SK-N-SH (cell line): ENCODE results near the gene AHNAK. TPM values are rescaled to one million over a fixed set of nuclear protein-coding genes. Genes with fewer than 3 reads are reported as not detected.

Experiments used
- CTCF ChIA-PET: fragments of 300-600, 350-600 bp; formaldehyde crosslinking; extraction: SDS; loops from one replicate; lab custom pipeline; 2021; lab: Yijun Ruan, JAX
- POLR2A ChIA-PET: fragments of 350-600 bp; sonication (Branson Sonifier 250); formaldehyde crosslinking; extraction: SDS; loops from one replicate; lab custom pipeline; 2020; ENCODE audit warnings: antibody characterized with exemption, inconsistent platforms; lab: Yijun Ruan, JAX
- DNase-seq: peaks from one replicate; pipeline ENCODE4 v3.0.0; 2012
- H2AFZ ChIP-seq: fragments of 200-600 bp; sonication (generic); 2 replicates; pipeline ENCODE4 v1.8.1; 2016; ENCODE audit warnings: antibody characterized with exemption, mild to moderate bottlenecking, low read depth
- H3F3A ChIP-seq: fragments of 200-600 bp; sonication (generic); replicated peaks from 2 replicates; pipeline ENCODE3; 2016; ENCODE audit warnings: antibody characterized with exemption, mild to moderate bottlenecking; ENCODE audit not compliant: insufficient read depth
- H3K27ac ChIP-seq, 2 experiments: fragments of 200-500 bp in 1 of 2; fragments of 200-600 bp in 1 of 2; sonication (Bioruptor generic) in 1 of 2; sonication (generic), shearing (Covaris generic) in 1 of 2; 2 replicates each; pipeline versions ENCODE4 v1.5.1 to v1.6.1; 2014 to 2016; ENCODE audit warnings: low read depth in 2 of 2, inconsistent platforms in 1 of 2, low read length in 1 of 2, mild to moderate bottlenecking in 1 of 2, mixed read lengths in 1 of 2
- H3K27me3 ChIP-seq: fragments of 200-600 bp; sonication (generic), shearing (Covaris generic); 2 replicates; pipeline ENCODE4 v1.6.1; 2016; ENCODE audit warnings: mixed run types; ENCODE audit not compliant: insufficient read depth
- H3K36me3 ChIP-seq, 2 experiments: fragments of 200-500 bp in 1 of 2; fragments of 200-600 bp in 1 of 2; sonication (Bioruptor generic) in 1 of 2; sonication (generic) in 1 of 2; replicated peaks in 1 of 2; 2 replicates each; pipeline versions ENCODE3 to v1.5.1; 2014 to 2016; ENCODE audit warnings: low read length in 1 of 2, mild to moderate bottlenecking in 1 of 2; ENCODE audit not compliant: insufficient read depth in 2 of 2, control insufficient read depth in 1 of 2
- H3K4me1 ChIP-seq, 2 experiments: fragments of 200-500 bp in 1 of 2; fragments of 200-600 bp in 1 of 2; sonication (Bioruptor generic) in 1 of 2; sonication (generic), shearing (Covaris generic) in 1 of 2; 2 replicates each; pipeline versions ENCODE4 v1.5.1 to v1.6.1; 2014 to 2016; ENCODE audit warnings: low read depth in 1 of 2, low read length in 1 of 2, mixed run types in 1 of 2; ENCODE audit not compliant: insufficient read depth in 2 of 2, control insufficient read depth in 1 of 2
- H3K4me2 ChIP-seq: fragments of 200-600 bp; sonication (generic), shearing (Covaris generic); 2 replicates; pipeline ENCODE4 v1.6.1; 2017; ENCODE audit warnings: mixed run types
- H3K4me3 ChIP-seq, 2 experiments: fragments of 200-500 bp in 1 of 2; fragments of 200-600 bp in 1 of 2; sonication (Bioruptor generic) in 1 of 2; sonication (generic), shearing (Covaris generic) in 1 of 2; 2 replicates each; pipeline versions ENCODE4 v1.5.1 to v1.8.1; 2014 to 2016; ENCODE audit warnings: low read depth in 2 of 2, inconsistent platforms in 1 of 2, low read length in 1 of 2, mild to moderate bottlenecking in 1 of 2, mixed read lengths in 1 of 2, moderate library complexity in 1 of 2
- H3K79me2 ChIP-seq: fragments of 200-600 bp; sonication (generic); 2 replicates; pipeline ENCODE4 v1.8.1; 2017; ENCODE audit warnings: mild to moderate bottlenecking; ENCODE audit not compliant: insufficient read depth
- H3K9ac ChIP-seq: fragments of 200-600 bp; sonication (generic); 2 replicates; pipeline ENCODE4 v1.6.1; 2017; ENCODE audit warnings: mixed run types
- H3K9me2 ChIP-seq: fragments of 200-600 bp; sonication (generic); 2 replicates; pipeline ENCODE4 v1.6.1; 2017; ENCODE audit warnings: mixed run types
- H3K9me3 ChIP-seq: fragments of 200-600 bp; sonication (generic); 2 replicates; pipeline ENCODE4 v1.6.1; 2017; ENCODE audit warnings: mixed run types, mild to moderate bottlenecking, moderate library complexity
- H4K20me1 ChIP-seq: fragments of 200-600 bp; sonication (generic); 2 replicates; pipeline ENCODE4 v1.6.1; 2017; ENCODE audit warnings: mild to moderate bottlenecking, mixed run types; ENCODE audit not compliant: insufficient read depth
- CHD2 ChIP-seq: fragments of 150-350 bp; IDR thresholded peaks from 2 replicates; pipeline ENCODE4 v1.6.1; 2018; ENCODE audit warnings: low read length; ENCODE audit not compliant: partially characterized antibody
- ELF1 ChIP-seq: IDR thresholded peaks from 2 replicates; pipeline ENCODE4 v1.4.0; 2012
- EZH2phosphoT487 ChIP-seq: fragments of 200-600 bp; sonication (generic); IDR thresholded peaks from 2 replicates; pipeline ENCODE4 v1.6.1; 2017; ENCODE audit warnings: low read depth, mixed run types, mild to moderate bottlenecking, antibody characterized with exemption, moderate library complexity, borderline replicate concordance
- FOXM1 ChIP-seq: IDR thresholded peaks from 2 replicates; pipeline ENCODE4 v1.4.0; 2012; ENCODE audit warnings: low read depth, mild to moderate bottlenecking
- JUND ChIP-seq: IDR thresholded peaks from 2 replicates; pipeline ENCODE4 v1.4.0; 2012
- MXI1 ChIP-seq: IDR thresholded peaks from 2 replicates; pipeline ENCODE4 v1.6.1; 2012; ENCODE audit warnings: mild to moderate bottlenecking, low read depth, low read length, improper control_type of control experiment
- NFIC ChIP-seq: IDR thresholded peaks from 2 replicates; pipeline ENCODE4 v1.4.0; 2012; ENCODE audit warnings: borderline replicate concordance
- NRF1 ChIP-seq: IDR thresholded peaks from 2 replicates; pipeline ENCODE4 v1.6.1; 2012; ENCODE audit warnings: low read depth, mild to moderate bottlenecking, low read length
- POLR2AphosphoS5 ChIP-seq: IDR thresholded peaks from 2 replicates; pipeline ENCODE4 v1.6.1; 2012; ENCODE audit warnings: low read depth, low read length
- RAD21 ChIP-seq: IDR thresholded peaks from 2 replicates; pipeline ENCODE4 v1.6.1; 2012; ENCODE audit warnings: mild to moderate bottlenecking, low read length
- SMC3 ChIP-seq: IDR thresholded peaks from 2 replicates; pipeline ENCODE4 v1.6.1; 2012; ENCODE audit warnings: low read depth, low read length, improper control_type of control experiment
- TAF1 ChIP-seq: IDR thresholded peaks from 2 replicates; pipeline ENCODE4 v1.6.1; 2012; ENCODE audit warnings: low read depth, mild to moderate bottlenecking, low read length, moderate library complexity, borderline replicate concordance
- YY1 ChIP-seq: IDR thresholded peaks from 2 replicates; pipeline ENCODE4 v1.4.0; 2012; ENCODE audit warnings: low read depth, mild to moderate bottlenecking
- WGBS: methylation state at CpG from one replicate; pipeline ENCODE4 v1.1.6; 2017; ENCODE audit warnings: low lambda C conversion rate; 5-methylcytosine and 5-hydroxymethylcytosine counted together
- polyA plus RNA-seq, 3 experiments: library from polyadenylated mRNA; depleted of rRNA; stranded (reverse); fragments of >200 nt; gene quantifications; 2 replicates each; pipeline ENCODE4 v1.2.3, GENCODE V29; 2012
- TF ChIP-seq, protein P1 (sequence below): IDR thresholded peaks from 2 replicates; pipeline ENCODE4; 2012
- TF ChIP-seq, protein P2 (sequence below): IDR thresholded peaks from 2 replicates; pipeline ENCODE4 v1.4.0; 2012; ENCODE audit warnings: low read depth
- TF ChIP-seq, protein P3 (sequence below): fragments of 150-350 bp; IDR thresholded peaks from 2 replicates; pipeline ENCODE4 v1.6.1; 2016; ENCODE audit warnings: mild to moderate bottlenecking, low read depth, low read length
- TF ChIP-seq, protein P4 (sequence below): fragments of 200-600 bp; sonication (generic); IDR thresholded peaks from 2 replicates; pipeline ENCODE4 v1.6.1; 2017; ENCODE audit warnings: antibody characterized with exemption, mild to moderate bottlenecking, moderate library complexity
- TF ChIP-seq, protein P5 (sequence below): IDR thresholded peaks from 2 replicates; pipeline ENCODE4 v1.4.0; 2012; ENCODE audit warnings: low read depth, borderline replicate concordance
- TF ChIP-seq, protein P6 (sequence below): IDR thresholded peaks from 2 replicates; pipeline ENCODE4 v1.4.0; 2012; ENCODE audit warnings: low read depth, borderline replicate concordance

The AHNAK gene
- polyA plus RNA-seq, 1 of the 3 experiments (the other 2 are of a cell fraction): 57.8 TPM

DNA sequence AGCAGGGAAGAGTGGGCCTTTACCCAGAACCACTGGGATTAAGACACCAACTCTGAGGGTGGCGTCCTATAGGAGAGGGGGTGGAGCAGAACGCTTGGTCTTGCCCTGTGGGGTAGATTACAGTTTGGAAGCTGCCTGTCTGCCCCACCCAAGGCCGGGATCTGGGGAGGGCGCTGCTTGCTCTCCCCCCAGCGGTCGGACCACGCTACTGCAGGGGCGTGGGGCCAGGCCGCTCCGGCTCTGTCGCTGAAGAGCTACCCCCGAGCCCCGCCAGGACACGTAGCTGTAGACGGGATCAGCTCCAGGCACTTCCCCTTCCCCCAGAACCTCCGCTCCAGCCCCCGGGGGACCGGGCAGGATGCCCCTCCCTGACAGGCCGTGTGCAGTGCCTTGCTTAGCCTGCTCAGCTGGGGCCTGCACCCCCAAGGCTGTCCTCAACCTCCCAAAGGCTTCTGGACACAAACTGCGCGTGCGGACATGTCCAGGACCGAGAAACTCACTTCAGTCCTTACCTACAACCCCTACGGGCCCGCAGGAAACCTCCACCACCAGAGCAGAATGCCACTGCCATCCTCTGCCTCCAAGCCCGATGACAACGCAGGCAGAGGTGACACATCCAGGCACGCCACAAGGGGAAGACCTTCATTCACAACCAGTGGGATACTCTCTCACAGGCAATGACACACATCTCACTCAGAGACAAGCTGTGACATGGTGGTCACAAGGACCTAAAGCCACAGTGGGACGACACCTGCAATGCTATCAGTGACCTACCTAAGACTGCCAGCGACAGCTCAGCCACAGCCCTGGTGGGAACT is 3.6 kb downstream of the AHNAK start:
- H3F3A ChIP-seq: peaks cover 29% of the 10 kb centered on the region
- H3K27ac ChIP-seq: peak overlapping the region in 1 of 2 experiments; percentile 82; a peak in 2 of 4 replicates
- no peaks in the 10 kb centered on the region for H3K9me3 ChIP-seq
- peaks cover 75% of the 10 kb centered on the region for H4K20me1 ChIP-seq
- peak; percentile 90 for DNase-seq
- no peak for TF ChIP-seq JUND
- TF ChIP-seq, protein P1, sequence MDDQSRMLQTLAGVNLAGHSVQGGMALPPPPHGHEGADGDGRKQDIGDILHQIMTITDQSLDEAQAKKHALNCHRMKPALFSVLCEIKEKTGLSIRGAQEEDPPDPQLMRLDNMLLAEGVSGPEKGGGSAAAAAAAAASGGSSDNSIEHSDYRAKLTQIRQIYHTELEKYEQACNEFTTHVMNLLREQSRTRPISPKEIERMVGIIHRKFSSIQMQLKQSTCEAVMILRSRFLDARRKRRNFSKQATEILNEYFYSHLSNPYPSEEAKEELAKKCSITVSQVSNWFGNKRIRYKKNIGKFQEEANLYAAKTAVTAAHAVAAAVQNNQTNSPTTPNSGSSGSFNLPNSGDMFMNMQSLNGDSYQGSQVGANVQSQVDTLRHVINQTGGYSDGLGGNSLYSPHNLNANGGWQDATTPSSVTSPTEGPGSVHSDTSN: no peak
- TF ChIP-seq MXI1: no peak
- TF ChIP-seq SMC3: peak; percentile 84
- no peak for TF ChIP-seq YY1
- no peak for TF ChIP-seq NRF1
- TF ChIP-seq FOXM1: no peak
- no peak for TF ChIP-seq CHD2
- TF ChIP-seq, protein P2, sequence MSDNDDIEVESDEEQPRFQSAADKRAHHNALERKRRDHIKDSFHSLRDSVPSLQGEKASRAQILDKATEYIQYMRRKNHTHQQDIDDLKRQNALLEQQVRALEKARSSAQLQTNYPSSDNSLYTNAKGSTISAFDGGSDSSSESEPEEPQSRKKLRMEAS: no peak
- TF ChIP-seq ELF1: no peak
- no peak for TF ChIP-seq EZH2phosphoT487
- TF ChIP-seq, protein P3, sequence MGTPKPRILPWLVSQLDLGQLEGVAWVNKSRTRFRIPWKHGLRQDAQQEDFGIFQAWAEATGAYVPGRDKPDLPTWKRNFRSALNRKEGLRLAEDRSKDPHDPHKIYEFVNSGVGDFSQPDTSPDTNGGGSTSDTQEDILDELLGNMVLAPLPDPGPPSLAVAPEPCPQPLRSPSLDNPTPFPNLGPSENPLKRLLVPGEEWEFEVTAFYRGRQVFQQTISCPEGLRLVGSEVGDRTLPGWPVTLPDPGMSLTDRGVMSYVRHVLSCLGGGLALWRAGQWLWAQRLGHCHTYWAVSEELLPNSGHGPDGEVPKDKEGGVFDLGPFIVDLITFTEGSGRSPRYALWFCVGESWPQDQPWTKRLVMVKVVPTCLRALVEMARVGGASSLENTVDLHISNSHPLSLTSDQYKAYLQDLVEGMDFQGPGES: no peak
- TF ChIP-seq TAF1: no peak
- TF ChIP-seq RAD21: peak; percentile 87
- no peak for TF ChIP-seq NFIC
- no peak; the same call in 1 of the 2 replicates for TF ChIP-seq POLR2AphosphoS5
- TF ChIP-seq, protein P4, sequence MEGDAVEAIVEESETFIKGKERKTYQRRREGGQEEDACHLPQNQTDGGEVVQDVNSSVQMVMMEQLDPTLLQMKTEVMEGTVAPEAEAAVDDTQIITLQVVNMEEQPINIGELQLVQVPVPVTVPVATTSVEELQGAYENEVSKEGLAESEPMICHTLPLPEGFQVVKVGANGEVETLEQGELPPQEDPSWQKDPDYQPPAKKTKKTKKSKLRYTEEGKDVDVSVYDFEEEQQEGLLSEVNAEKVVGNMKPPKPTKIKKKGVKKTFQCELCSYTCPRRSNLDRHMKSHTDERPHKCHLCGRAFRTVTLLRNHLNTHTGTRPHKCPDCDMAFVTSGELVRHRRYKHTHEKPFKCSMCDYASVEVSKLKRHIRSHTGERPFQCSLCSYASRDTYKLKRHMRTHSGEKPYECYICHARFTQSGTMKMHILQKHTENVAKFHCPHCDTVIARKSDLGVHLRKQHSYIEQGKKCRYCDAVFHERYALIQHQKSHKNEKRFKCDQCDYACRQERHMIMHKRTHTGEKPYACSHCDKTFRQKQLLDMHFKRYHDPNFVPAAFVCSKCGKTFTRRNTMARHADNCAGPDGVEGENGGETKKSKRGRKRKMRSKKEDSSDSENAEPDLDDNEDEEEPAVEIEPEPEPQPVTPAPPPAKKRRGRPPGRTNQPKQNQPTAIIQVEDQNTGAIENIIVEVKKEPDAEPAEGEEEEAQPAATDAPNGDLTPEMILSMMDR: peak; percentile 92
- TF ChIP-seq, protein P5, sequence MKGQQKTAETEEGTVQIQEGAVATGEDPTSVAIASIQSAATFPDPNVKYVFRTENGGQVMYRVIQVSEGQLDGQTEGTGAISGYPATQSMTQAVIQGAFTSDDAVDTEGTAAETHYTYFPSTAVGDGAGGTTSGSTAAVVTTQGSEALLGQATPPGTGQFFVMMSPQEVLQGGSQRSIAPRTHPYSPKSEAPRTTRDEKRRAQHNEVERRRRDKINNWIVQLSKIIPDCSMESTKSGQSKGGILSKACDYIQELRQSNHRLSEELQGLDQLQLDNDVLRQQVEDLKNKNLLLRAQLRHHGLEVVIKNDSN: no peak
- TF ChIP-seq, protein P6, sequence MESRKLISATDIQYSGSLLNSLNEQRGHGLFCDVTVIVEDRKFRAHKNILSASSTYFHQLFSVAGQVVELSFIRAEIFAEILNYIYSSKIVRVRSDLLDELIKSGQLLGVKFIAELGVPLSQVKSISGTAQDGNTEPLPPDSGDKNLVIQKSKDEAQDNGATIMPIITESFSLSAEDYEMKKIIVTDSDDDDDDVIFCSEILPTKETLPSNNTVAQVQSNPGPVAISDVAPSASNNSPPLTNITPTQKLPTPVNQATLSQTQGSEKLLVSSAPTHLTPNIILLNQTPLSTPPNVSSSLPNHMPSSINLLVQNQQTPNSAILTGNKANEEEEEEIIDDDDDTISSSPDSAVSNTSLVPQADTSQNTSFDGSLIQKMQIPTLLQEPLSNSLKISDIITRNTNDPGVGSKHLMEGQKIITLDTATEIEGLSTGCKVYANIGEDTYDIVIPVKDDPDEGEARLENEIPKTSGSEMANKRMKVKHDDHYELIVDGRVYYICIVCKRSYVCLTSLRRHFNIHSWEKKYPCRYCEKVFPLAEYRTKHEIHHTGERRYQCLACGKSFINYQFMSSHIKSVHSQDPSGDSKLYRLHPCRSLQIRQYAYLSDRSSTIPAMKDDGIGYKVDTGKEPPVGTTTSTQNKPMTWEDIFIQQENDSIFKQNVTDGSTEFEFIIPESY: no peak
- ChIA-PET CTCF (interaction anchor here (0.5 to 10.9 kb wide), 64 partner anchors 9 to 1052 kb away, joined by 3 to 195 read pairs (median 6); partner anchors contain the start of gene TUT1), POLR2A (interaction anchor here (0.7 to 1.8 kb wide), 8 partner anchors 13 to 161 kb away, joined by 3 to 11 read pairs (median 4); partner anchors contain the start of genes C11orf98, CSKMT, EEF1G and TUT1)
- 38% methylated on average over 10 of the region's 30 CpGs for WGBS
- peak overlapping the region; percentile 75 to 98 for H3K4me3 ChIP-seq
- no peaks in the 10 kb centered on the region for H3K9me2 ChIP-seq
- peak overlapping the region; percentile 99 for H3K9ac ChIP-seq
- H3K4me2 ChIP-seq: peak overlapping the region; percentile 98
- H3K36me3 ChIP-seq: peaks cover 2 to 11% of the 10 kb centered on the region in 2 experiments
- no peak overlapping the region for H2AFZ ChIP-seq
- H3K79me2 ChIP-seq: peaks cover 98% of the 10 kb centered on the region
- H3K4me1 ChIP-seq: peaks cover 50 to 72% of the 10 kb centered on the region in 2 experiments
- no peaks in the 10 kb centered on the region for H3K27me3 ChIP-seq
